Activated B cell treated with CpG ODN at 0.5 μM for 24 hours (primary cell): ENCODE results near the gene FLNA. TPM values are rescaled to one million over a fixed set of nuclear protein-coding genes. Genes with fewer than 3 reads are reported as not detected.

Experiments
- ATAC-seq: fragments of 200-7000 bp; cut with Tn5 transposase; one replicate; pipeline ENCODE4 v1.10.0; 2021; ENCODE audit warnings: low read depth, mild to moderate bottlenecking, moderate library complexity
- CTCF ChIA-PET: fragments of 350-600 bp; sonication (Branson Sonifier 250); formaldehyde crosslinking; loops from one replicate; lab custom pipeline; 2021; ENCODE audit warnings: antibody characterized with exemption; lab: Charles Lee
- POLR2A ChIA-PET: fragments of 350-600 bp; sonication (Branson Sonifier 250); formaldehyde crosslinking; loops from one replicate; lab custom pipeline; 2021; ENCODE audit warnings: antibody characterized with exemption; lab: Charles Lee
- DNase-seq: peaks from one replicate; pipeline ENCODE4 v3.0.0; 2022
- H3K27ac Mint-ChIP-seq: one replicate; pipeline ENCODE4 v1.8.0; 2020; ENCODE audit warnings: mixed read lengths
- H3K27me3 Mint-ChIP-seq: one replicate; pipeline ENCODE4 v1.8.0; 2021; ENCODE audit warnings: mixed read lengths
- H3K36me3 Mint-ChIP-seq: one replicate; pipeline ENCODE4 v1.8.0; 2021; ENCODE audit warnings: low read depth, mixed read lengths
- H3K4me1 Mint-ChIP-seq: one replicate; pipeline ENCODE4 v1.8.0; 2021; ENCODE audit warnings: mixed read lengths
- H3K4me3 Mint-ChIP-seq: one replicate; pipeline ENCODE4 v1.8.0; 2020; ENCODE audit warnings: mild to moderate bottlenecking, mixed read lengths
- H3K9me3 Mint-ChIP-seq: one replicate; pipeline ENCODE4 v1.8.0; 2020; ENCODE audit warnings: mixed read lengths
- intact Hi-C: fragments of 100-400 bp; cut with micrococcal nuclease; formaldehyde crosslinking; loops from one replicate; pipeline ENCODE4 v1.15.1; 2024
- total RNA-seq: library from RNA; stranded (reverse); gene quantifications from 2 replicates; pipeline ENCODE4 v1.2.3, GENCODE V29; 2022
- TF ChIP-seq, protein P1 (sequence below): fragments of 200-600 bp; IDR thresholded peaks from one replicate; pipeline ENCODE4 v1.8.0; 2022; ENCODE audit warnings: antibody characterized with exemption, mild to moderate bottlenecking

The FLNA gene
- total RNA-seq, 1 donor from 2014 or later: 679 TPM

DNA sequence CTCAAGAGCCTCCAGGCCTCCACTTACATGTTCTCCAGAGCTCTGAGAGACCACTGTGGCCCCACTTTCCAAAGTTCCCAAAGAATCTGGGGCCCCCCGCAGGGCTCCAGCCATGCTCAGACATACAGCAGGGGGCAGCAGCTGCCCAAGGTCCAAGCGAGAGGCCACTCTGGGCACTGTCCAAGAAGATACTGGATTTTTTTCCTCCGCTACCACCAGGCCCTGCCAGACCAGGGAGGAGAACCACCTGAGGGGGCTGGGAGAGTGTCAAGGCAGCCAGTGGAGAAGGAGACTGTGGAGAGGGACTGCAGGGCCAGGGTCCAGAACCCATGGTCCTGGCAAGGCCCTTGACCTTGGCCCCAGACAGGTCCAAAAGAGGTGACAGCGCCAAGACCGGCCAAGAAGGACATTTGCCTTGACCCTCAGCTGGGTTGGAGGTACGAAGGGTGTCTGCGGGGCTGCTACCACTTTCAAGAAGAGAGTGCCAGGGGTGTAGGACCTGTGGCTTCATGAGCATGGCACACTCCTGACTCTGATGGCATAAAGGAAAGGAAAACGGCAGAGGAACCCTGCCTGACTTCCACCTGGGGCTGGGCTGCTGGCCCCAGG is 10.0 kb upstream of the FLNA start:
- intact Hi-C loops: no loop called here
- CTCF ChIA-PET: interaction anchor here (2.0 kb wide), 1 partner anchor 11 kb away, joined by 7 read pairs; no protein-coding TSS in a partner anchor
- TF ChIP-seq, protein P1, sequence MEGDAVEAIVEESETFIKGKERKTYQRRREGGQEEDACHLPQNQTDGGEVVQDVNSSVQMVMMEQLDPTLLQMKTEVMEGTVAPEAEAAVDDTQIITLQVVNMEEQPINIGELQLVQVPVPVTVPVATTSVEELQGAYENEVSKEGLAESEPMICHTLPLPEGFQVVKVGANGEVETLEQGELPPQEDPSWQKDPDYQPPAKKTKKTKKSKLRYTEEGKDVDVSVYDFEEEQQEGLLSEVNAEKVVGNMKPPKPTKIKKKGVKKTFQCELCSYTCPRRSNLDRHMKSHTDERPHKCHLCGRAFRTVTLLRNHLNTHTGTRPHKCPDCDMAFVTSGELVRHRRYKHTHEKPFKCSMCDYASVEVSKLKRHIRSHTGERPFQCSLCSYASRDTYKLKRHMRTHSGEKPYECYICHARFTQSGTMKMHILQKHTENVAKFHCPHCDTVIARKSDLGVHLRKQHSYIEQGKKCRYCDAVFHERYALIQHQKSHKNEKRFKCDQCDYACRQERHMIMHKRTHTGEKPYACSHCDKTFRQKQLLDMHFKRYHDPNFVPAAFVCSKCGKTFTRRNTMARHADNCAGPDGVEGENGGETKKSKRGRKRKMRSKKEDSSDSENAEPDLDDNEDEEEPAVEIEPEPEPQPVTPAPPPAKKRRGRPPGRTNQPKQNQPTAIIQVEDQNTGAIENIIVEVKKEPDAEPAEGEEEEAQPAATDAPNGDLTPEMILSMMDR: no peak
- ATAC-seq: no peak
- H3K27me3 Mint-ChIP-seq: no peaks in the 10 kb centered on the region
- no peak overlapping the region for H3K27ac Mint-ChIP-seq
- H3K4me3 Mint-ChIP-seq: no peak overlapping the region
- H3K36me3 Mint-ChIP-seq: peaks cover 15% of the 10 kb centered on the region
- POLR2A ChIA-PET: interaction anchor here (0.9 to 4.9 kb wide), 3 partner anchors 11 to 16 kb away, joined by 3 to 20 read pairs (median 4); partner anchors contain the start of gene RPL10
- no peaks in the 10 kb centered on the region for H3K9me3 Mint-ChIP-seq
- peaks cover 18% of the 10 kb centered on the region for H3K4me1 Mint-ChIP-seq
- no peak for DNase-seq

- intact Hi-C loops: no loop called here
- Mint-ChIP-seq H3K27ac (no peak overlapping the region), H3K4me3 (no peak overlapping the region), H3K36me3 (peaks cover 15% of the 10 kb centered on the region), H3K4me1 (peaks cover 18% of the 10 kb centered on the region), H3K27me3 (no peaks in the 10 kb centered on the region), H3K9me3 (no peaks in the 10 kb centered on the region)
- DNase-seq (no peak), ATAC-seq (no peak)
- ChIA-PET POLR2A (interaction anchor here (0.6 to 4.9 kb wide), 6 partner anchors 10 to 480 kb away, joined by 3 to 20 read pairs (median 4); partner anchors contain the start of gene RPL10), CTCF (interaction anchor here (2.0 kb wide), 1 partner anchor 10 kb away, joined by 7 read pairs; no protein-coding TSS in a partner anchor)
- TF ChIP-seq, protein P1: no peak
Observed at GRCh38 chrX:154383359-154384283, 9.2 kb upstream of the FLNA start.

- POLR2A ChIA-PET: interaction anchor here (1.1 to 4.9 kb wide), 2 partner anchors 11 to 15 kb away, joined by 3 to 20 read pairs; partner anchors contain the start of gene RPL10
- Mint-ChIP-seq H3K27me3 (no peaks in the 10 kb centered on the region), H3K9me3 (no peaks in the 10 kb centered on the region), H3K4me3 (no peak overlapping the region), H3K4me1 (peaks cover 19% of the 10 kb centered on the region), H3K27ac (no peak overlapping the region), H3K36me3 (peaks cover 15% of the 10 kb centered on the region)
- DNase-seq: no peak
- TF ChIP-seq, protein P1: no peak
- no peak for ATAC-seq
- intact Hi-C loops: no loop called here
- CTCF ChIA-PET: interaction anchor here (2.0 kb wide), 1 partner anchor 9 kb away, joined by 7 read pairs; no protein-coding TSS in a partner anchor
Observed at GRCh38 chrX:154382483-154383069, 8.1 kb upstream of the FLNA start.

- ChIA-PET CTCF (no interaction called here), POLR2A (interaction anchor here (4.9 kb wide), 1 partner anchor 16 kb away, joined by 20 read pairs; the partner anchor contains the start of gene RPL10)
- H3K27me3 Mint-ChIP-seq: no peaks in the 10 kb centered on the region
- no peak overlapping the region for H3K27ac Mint-ChIP-seq
- TF ChIP-seq, protein P1: no peak
- H3K36me3 Mint-ChIP-seq: peaks cover 15% of the 10 kb centered on the region
- DNase-seq (no peak), ATAC-seq (no peak)
- H3K9me3 Mint-ChIP-seq: no peaks in the 10 kb centered on the region
- H3K4me1 Mint-ChIP-seq: peaks cover 19% of the 10 kb centered on the region
- intact Hi-C loops: no loop called here
- no peak overlapping the region for H3K4me3 Mint-ChIP-seq
Observed at GRCh38 chrX:154381271-154381670, 6.8 kb upstream of the FLNA start.
